ENCODE measurements around the gene SH3BGRL2. TPM values are rescaled to one million over a fixed set of nuclear protein-coding genes. Genes with fewer than 3 reads are reported as not detected.

Gene SH3BGRL2
- 0.05 and 0.13 TPM in 2 replicates for total RNA-seq

- Mint-ChIP-seq H3K27me3 (ENCODE audit: insufficient read depth) (peaks cover 63% of the 10 kb centered on the region), H3K9me3 (no peaks in the 10 kb centered on the region), H3K36me3 (ENCODE audit: low read depth) (peaks cover 2% of the 10 kb centered on the region), H3K4me1 (ENCODE audit: low read depth) (peaks cover 10% of the 10 kb centered on the region), H3K4me3 (peak within 1 kb of the TSS; percentile 83), H3K27ac (no peak within 1 kb of the TSS)
- intact Hi-C loops (cut with micrococcal nuclease): loop anchor here (1.0 kb wide), 1 partner anchor 20 kb away; no protein-coding TSS in a partner anchor
- DNase-seq (ENCODE audit: low spot score): no peak
These were observed at the start of gene SH3BGRL2 for GRCh38 chr6:79630883-79631692. SH3BGRL2 (plus strand) TSS chr6:79631329; CDS start chr6:79631462, 133 bp downstream.

- Mint-ChIP-seq H3K27ac (no peak overlapping the region), H3K9me3 (peaks cover 7% of the 10 kb centered on the region), H3K36me3 (ENCODE audit: low read depth) (no peaks in the 10 kb centered on the region), H3K27me3 (ENCODE audit: insufficient read depth) (peaks cover 2% of the 10 kb centered on the region), H3K4me3 (no peak overlapping the region), H3K4me1 (ENCODE audit: low read depth) (no peaks in the 10 kb centered on the region)
- DNase-seq (ENCODE audit: low spot score): no peak
- intact Hi-C loops (cut with micrococcal nuclease): no loop called here
These were observed 46.8 kb upstream of the SH3BGRL2 start for GRCh38 chr6:79584332-79584731.

- Mint-ChIP-seq H3K27ac (no peak overlapping the region), H3K9me3 (peaks cover 5% of the 10 kb centered on the region), H3K36me3 (ENCODE audit: low read depth) (no peaks in the 10 kb centered on the region), H3K27me3 (ENCODE audit: insufficient read depth) (peaks cover 6% of the 10 kb centered on the region), H3K4me3 (no peak overlapping the region), H3K4me1 (ENCODE audit: low read depth) (no peaks in the 10 kb centered on the region)
- intact Hi-C loops (cut with micrococcal nuclease): no loop called here
- DNase-seq (ENCODE audit: low spot score): no peak
These were observed 44.6 kb upstream of the SH3BGRL2 start for GRCh38 chr6:79586548-79586947.

GRCh38 chr6:79589701-79590100 is 41.4 kb upstream of the SH3BGRL2 start:
- H3K4me1 Mint-ChIP-seq (ENCODE audit: low read depth): no peaks in the 10 kb centered on the region
- H3K27me3 Mint-ChIP-seq (ENCODE audit: insufficient read depth): peaks cover 4% of the 10 kb centered on the region
- H3K36me3 Mint-ChIP-seq (ENCODE audit: low read depth): no peaks in the 10 kb centered on the region
- intact Hi-C loops (cut with micrococcal nuclease): no loop called here
- H3K4me3 Mint-ChIP-seq: no peak overlapping the region
- no peak for DNase-seq (ENCODE audit: low spot score)
- H3K9me3 Mint-ChIP-seq: no peaks in the 10 kb centered on the region
- H3K27ac Mint-ChIP-seq: no peak overlapping the region

- no peaks in the 10 kb centered on the region for H3K36me3 Mint-ChIP-seq (ENCODE audit: low read depth)
- intact Hi-C loops (cut with micrococcal nuclease): no loop called here
- no peak overlapping the region for H3K4me3 Mint-ChIP-seq
- no peaks in the 10 kb centered on the region for H3K27me3 Mint-ChIP-seq (ENCODE audit: insufficient read depth)
- no peaks in the 10 kb centered on the region for H3K4me1 Mint-ChIP-seq (ENCODE audit: low read depth)
- no peak overlapping the region for H3K27ac Mint-ChIP-seq
- H3K9me3 Mint-ChIP-seq: no peaks in the 10 kb centered on the region
- no peak for DNase-seq (ENCODE audit: low spot score)
These were observed 34.0 kb upstream of the SH3BGRL2 start for GRCh38 chr6:79597155-79597554.

- DNase-seq (ENCODE audit: low spot score): no peak
- H3K36me3 Mint-ChIP-seq (ENCODE audit: low read depth): no peaks in the 10 kb centered on the region
- intact Hi-C loops (cut with micrococcal nuclease): no loop called here
- no peak overlapping the region for H3K4me3 Mint-ChIP-seq
- no peak overlapping the region for H3K27ac Mint-ChIP-seq
- no peaks in the 10 kb centered on the region for H3K9me3 Mint-ChIP-seq
- no peaks in the 10 kb centered on the region for H3K4me1 Mint-ChIP-seq (ENCODE audit: low read depth)
- no peaks in the 10 kb centered on the region for H3K27me3 Mint-ChIP-seq (ENCODE audit: insufficient read depth)
These were observed 33.1 kb upstream of the SH3BGRL2 start for GRCh38 chr6:79598012-79598411.

- Mint-ChIP-seq H3K27ac (no peak overlapping the region), H3K4me1 (ENCODE audit: low read depth) (no peaks in the 10 kb centered on the region), H3K4me3 (no peak overlapping the region), H3K36me3 (ENCODE audit: low read depth) (no peaks in the 10 kb centered on the region), H3K9me3 (no peaks in the 10 kb centered on the region), H3K27me3 (ENCODE audit: insufficient read depth) (no peaks in the 10 kb centered on the region)
- no peak for DNase-seq (ENCODE audit: low spot score)
- intact Hi-C loops (cut with micrococcal nuclease): no loop called here
These were observed 31.3 kb upstream of the SH3BGRL2 start for GRCh38 chr6:79599725-79600259.

GRCh38 chr6:79600313-79600712 is 30.8 kb upstream of the SH3BGRL2 start:
- no peaks in the 10 kb centered on the region for H3K9me3 Mint-ChIP-seq
- no peak for DNase-seq (ENCODE audit: low spot score)
- H3K4me3 Mint-ChIP-seq: no peak overlapping the region
- intact Hi-C loops (cut with micrococcal nuclease): no loop called here
- no peaks in the 10 kb centered on the region for H3K27me3 Mint-ChIP-seq (ENCODE audit: insufficient read depth)
- no peaks in the 10 kb centered on the region for H3K4me1 Mint-ChIP-seq (ENCODE audit: low read depth)
- H3K27ac Mint-ChIP-seq: no peak overlapping the region
- H3K36me3 Mint-ChIP-seq (ENCODE audit: low read depth): no peaks in the 10 kb centered on the region

GRCh38 chr6:79600812-79601609 is 30.1 kb upstream of the SH3BGRL2 start:
- H3K4me3 Mint-ChIP-seq: no peak overlapping the region
- intact Hi-C loops (cut with micrococcal nuclease): no loop called here
- H3K4me1 Mint-ChIP-seq (ENCODE audit: low read depth): no peaks in the 10 kb centered on the region
- H3K36me3 Mint-ChIP-seq (ENCODE audit: low read depth): no peaks in the 10 kb centered on the region
- no peak overlapping the region for H3K27ac Mint-ChIP-seq
- no peaks in the 10 kb centered on the region for H3K9me3 Mint-ChIP-seq
- H3K27me3 Mint-ChIP-seq (ENCODE audit: insufficient read depth): no peaks in the 10 kb centered on the region
- no peak for DNase-seq (ENCODE audit: low spot score)

- Mint-ChIP-seq H3K9me3 (no peaks in the 10 kb centered on the region), H3K36me3 (ENCODE audit: low read depth) (no peaks in the 10 kb centered on the region), H3K4me1 (ENCODE audit: low read depth) (no peaks in the 10 kb centered on the region), H3K4me3 (no peak overlapping the region), H3K27ac (no peak overlapping the region), H3K27me3 (ENCODE audit: insufficient read depth) (peaks cover 7% of the 10 kb centered on the region)
- no peak for DNase-seq (ENCODE audit: low spot score)
- intact Hi-C loops (cut with micrococcal nuclease): no loop called here
These were observed 28.3 kb upstream of the SH3BGRL2 start for GRCh38 chr6:79602859-79603258.

GRCh38 chr6:79604583-79605037 is 26.5 kb upstream of the SH3BGRL2 start:
- peaks cover 7% of the 10 kb centered on the region for H3K27me3 Mint-ChIP-seq (ENCODE audit: insufficient read depth)
- no peak overlapping the region for H3K4me3 Mint-ChIP-seq
- no peaks in the 10 kb centered on the region for H3K4me1 Mint-ChIP-seq (ENCODE audit: low read depth)
- intact Hi-C loops (cut with micrococcal nuclease): no loop called here
- H3K9me3 Mint-ChIP-seq: no peaks in the 10 kb centered on the region
- H3K36me3 Mint-ChIP-seq (ENCODE audit: low read depth): no peaks in the 10 kb centered on the region
- DNase-seq (ENCODE audit: low spot score): no peak
- H3K27ac Mint-ChIP-seq: no peak overlapping the region

GRCh38 chr6:79605061-79605460 is 26.1 kb upstream of the SH3BGRL2 start:
- no peak for DNase-seq (ENCODE audit: low spot score)
- intact Hi-C loops (cut with micrococcal nuclease): no loop called here
- peaks cover 7% of the 10 kb centered on the region for H3K27me3 Mint-ChIP-seq (ENCODE audit: insufficient read depth)
- no peak overlapping the region for H3K27ac Mint-ChIP-seq
- no peak overlapping the region for H3K4me3 Mint-ChIP-seq
- H3K9me3 Mint-ChIP-seq: no peaks in the 10 kb centered on the region
- H3K4me1 Mint-ChIP-seq (ENCODE audit: low read depth): no peaks in the 10 kb centered on the region
- H3K36me3 Mint-ChIP-seq (ENCODE audit: low read depth): no peaks in the 10 kb centered on the region

Measured in activated T-helper 1 cell treated with anti-CD3 and anti-CD28 coated beads, Interleukin-12 subunit alpha, Interleukin-12 subunit beta, Interleukin-2, Interleukin-4 antibody, amounts not matched to agents 30 ng/mL and 10 ng/mL and 1 ng/mL, durations not matched to agents 14 hours and 24 hours and 36 hours (primary cell).